Measurements from ENCODE around the gene SLC39A2.
"Not testable (repeated sequence)": the region's sequence is repeated elsewhere in the genome, so short reads cannot be mapped to it uniquely, and the experiment has no call there.

DNA sequence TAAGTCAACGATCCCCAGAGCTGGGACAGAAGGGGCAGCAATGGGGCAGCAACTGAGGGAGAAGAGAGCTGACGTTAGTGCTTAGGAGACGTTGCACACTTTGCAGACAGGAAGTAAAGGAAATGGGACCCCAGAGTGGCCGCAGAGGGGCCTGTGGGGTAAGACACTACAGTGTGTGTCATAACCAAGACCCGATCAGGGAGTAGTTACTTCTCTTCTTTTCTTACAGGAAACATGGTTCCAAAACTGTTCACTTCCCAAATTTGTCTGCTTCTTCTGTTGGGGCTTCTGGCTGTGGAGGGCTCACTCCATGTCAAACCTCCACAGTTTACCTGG lies 43.6 kb upstream of the SLC39A2 start:
- TF ChIP-seq, protein P1, sequence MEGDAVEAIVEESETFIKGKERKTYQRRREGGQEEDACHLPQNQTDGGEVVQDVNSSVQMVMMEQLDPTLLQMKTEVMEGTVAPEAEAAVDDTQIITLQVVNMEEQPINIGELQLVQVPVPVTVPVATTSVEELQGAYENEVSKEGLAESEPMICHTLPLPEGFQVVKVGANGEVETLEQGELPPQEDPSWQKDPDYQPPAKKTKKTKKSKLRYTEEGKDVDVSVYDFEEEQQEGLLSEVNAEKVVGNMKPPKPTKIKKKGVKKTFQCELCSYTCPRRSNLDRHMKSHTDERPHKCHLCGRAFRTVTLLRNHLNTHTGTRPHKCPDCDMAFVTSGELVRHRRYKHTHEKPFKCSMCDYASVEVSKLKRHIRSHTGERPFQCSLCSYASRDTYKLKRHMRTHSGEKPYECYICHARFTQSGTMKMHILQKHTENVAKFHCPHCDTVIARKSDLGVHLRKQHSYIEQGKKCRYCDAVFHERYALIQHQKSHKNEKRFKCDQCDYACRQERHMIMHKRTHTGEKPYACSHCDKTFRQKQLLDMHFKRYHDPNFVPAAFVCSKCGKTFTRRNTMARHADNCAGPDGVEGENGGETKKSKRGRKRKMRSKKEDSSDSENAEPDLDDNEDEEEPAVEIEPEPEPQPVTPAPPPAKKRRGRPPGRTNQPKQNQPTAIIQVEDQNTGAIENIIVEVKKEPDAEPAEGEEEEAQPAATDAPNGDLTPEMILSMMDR (conservative IDR thresholded peaks at IDR 0.05 in 1 of 2, IDR thresholded peaks at IDR 0.05 in 1 of 2; ENCODE audit: extremely low read depth in 1 of 2, insufficient read depth in 1 of 2, low read depth in 1 of 2, low read length in 2 of 2), result not testable (repeated sequence)
- not testable (repeated sequence) for TF ChIP-seq EZH2 (IDR thresholded peaks at IDR 0.05; ENCODE audit: borderline replicate concordance, low read length)
